ENCODE measurements around the gene BCAT1. TPM values are rescaled to one million over a fixed set of nuclear protein-coding genes. Genes with fewer than 3 reads are reported as not detected.

The BCAT1 gene
- total and polyA plus RNA-seq, 2 donors (not counting 3 experiments of a cell fraction or from before 2014, with no cell fraction given) = 21.6 to 267 TPM

Other genes with a start within 250 kb of the BCAT1 start
- gene DNAI7, start 246.1 kb upstream of the BCAT1 start, total RNA-seq = not detected in 2 replicates
- gene DNAI7, start 246.1 kb upstream of the BCAT1 start, polyA plus RNA-seq = not detected in 2 replicates
- gene ETFRF1, start 246.1 kb upstream of the BCAT1 start, total RNA-seq = 8.1 and 10.6 TPM in 2 replicates
- gene ETFRF1, start 246.1 kb upstream of the BCAT1 start, polyA plus RNA-seq = 4.2 and 6.9 TPM in 2 replicates